Stimulated activated CD8-positive, alpha-beta memory T cell treated with anti-CD3 and anti-CD28 coated beads, Interleukin-4, amount 100 ng/mL, for 1 hour (primary cell): ENCODE measurements around the gene CYB5R3.
"Not testable (repeated sequence)": the region's sequence is repeated elsewhere in the genome, so short reads cannot be mapped to it uniquely, and the experiment has no call there.

Experiments
- DNase-seq, 2 donors: peaks; one replicate each; pipeline ENCODE4 v3.0.0-alpha.2; 2020; ENCODE audit warnings: low read depth in 2 of 2, low spot score in 1 of 2

Gene CYB5R3

GRCh38 chr22:42624551-42625106, 24.6 kb downstream of the CYB5R3 start:
- no peak for DNase-seq

GRCh38 chr22:42623756-42624441, 25.3 kb downstream of the CYB5R3 start:
- DNase-seq: no peak

GRCh38 chr22:42623301-42623751, 25.9 kb downstream of the CYB5R3 start:
- no peak for DNase-seq

DNA sequence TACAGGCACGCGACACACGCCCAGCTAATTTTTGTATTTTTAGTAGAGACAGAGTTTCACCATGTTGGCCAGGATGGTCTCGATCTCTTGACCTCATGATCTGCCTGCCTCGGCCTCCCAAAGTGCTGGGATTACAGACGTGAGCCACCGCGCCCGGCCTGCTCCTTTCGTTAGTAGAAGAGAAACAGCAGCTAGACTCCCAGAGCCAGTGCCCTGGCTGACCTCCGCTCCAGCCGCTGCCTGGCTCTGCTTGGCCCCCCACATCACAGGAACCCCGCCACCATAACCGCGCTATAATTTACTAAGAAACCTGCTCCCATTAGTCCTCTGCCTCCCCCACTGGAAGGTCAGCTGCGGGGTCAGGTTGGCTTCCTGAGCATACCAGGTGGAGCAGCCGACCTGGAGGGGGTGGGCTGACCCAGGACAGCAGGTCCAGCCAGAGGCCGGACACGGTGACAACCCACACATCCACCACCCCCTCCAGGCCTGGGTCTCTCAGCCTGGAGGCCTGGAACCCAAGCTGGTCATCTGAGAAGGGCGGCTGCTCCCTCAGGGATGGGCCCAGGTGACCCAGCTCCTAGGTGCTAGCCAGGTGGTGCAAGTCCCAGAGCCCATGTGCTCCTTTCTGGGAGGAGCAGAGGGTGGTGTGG, 27.0 kb downstream of the CYB5R3 start:
- DNase-seq: no peak

DNA sequence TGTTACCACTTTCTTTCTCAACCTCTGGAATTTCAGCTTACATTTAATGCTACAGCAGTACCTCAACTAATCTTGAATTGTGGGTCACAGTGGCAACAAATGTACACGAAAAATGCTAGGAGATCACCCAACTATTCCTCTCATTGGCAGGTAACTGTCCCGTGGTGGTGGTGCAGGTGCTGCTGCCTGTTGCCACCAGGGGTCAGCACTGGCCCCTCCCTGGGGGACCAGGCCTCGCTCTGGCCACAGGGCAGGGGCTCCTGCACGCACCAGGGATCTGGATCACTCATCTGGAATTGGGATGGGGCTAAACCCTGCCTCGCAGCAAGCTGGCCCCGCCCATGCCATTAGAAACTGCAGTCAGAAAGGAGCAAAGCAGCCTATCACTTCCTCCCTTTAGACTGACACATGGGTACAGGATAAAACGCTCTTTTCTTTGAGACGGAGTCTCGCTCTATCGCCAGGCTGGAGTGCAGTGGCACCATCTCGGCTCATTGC, 27.6 kb downstream of the CYB5R3 start:
- peak in 1 of 2 donors; percentile 21 for DNase-seq

DNA sequence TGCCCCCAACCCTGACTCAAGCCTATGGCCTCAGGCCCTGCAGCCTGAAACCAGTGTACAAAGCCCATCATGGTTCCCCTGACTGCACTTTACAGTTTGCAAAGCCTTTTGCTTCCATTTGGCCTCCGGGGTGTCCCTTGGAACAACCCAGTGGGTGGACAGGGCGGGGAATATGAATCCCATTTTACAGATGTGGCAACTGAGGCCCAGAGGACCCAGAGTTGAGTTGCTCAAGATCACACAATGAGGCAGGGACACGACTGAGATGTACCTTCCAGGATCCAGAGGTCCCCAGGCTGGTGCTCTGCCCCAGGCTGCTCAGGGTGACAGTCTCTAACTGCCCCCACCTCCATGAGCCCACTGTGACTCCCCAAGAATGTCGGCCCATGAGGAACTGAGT, 29.1 kb downstream of the CYB5R3 start:
- no peak for DNase-seq

DNA sequence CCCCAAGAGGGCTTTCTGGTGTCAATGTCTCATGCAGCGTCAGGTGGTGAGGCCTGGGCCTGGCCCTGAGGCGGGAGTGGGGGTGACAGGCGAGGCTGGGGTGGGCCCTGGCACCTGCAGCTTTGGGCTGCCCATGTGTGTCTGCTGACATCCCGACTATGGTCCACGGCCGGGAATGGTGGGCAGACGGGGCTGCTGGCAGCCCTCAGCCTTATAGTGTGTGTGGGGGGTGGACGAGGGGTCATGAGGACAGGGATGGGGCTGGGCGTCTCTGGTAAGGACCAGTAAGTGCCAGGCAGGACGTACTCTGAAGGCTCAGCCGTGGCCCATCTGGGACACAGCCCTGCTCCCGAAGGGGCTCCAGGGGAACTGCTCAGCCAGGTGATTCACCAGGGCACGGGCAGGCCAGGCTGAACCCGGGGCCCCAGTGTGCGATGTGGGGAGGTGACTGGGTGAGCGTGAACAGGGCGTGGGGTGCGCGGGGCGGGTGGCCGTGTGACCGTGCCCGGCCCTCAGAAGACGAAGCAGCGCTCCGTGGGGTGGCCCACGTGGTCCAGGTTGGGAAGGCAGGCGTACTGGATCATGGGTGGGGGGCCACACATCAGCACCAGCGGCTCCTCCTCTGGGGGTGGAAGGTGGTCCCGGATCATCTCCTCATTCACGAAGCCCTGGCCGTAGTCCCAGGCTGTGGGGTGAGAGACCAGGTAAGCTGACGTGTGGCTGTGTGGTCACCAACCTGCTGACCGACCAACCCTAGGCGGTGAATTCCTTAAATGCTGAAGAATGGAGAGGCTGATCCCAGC, 29.7 kb downstream of the CYB5R3 start:
- no peak for DNase-seq

DNA sequence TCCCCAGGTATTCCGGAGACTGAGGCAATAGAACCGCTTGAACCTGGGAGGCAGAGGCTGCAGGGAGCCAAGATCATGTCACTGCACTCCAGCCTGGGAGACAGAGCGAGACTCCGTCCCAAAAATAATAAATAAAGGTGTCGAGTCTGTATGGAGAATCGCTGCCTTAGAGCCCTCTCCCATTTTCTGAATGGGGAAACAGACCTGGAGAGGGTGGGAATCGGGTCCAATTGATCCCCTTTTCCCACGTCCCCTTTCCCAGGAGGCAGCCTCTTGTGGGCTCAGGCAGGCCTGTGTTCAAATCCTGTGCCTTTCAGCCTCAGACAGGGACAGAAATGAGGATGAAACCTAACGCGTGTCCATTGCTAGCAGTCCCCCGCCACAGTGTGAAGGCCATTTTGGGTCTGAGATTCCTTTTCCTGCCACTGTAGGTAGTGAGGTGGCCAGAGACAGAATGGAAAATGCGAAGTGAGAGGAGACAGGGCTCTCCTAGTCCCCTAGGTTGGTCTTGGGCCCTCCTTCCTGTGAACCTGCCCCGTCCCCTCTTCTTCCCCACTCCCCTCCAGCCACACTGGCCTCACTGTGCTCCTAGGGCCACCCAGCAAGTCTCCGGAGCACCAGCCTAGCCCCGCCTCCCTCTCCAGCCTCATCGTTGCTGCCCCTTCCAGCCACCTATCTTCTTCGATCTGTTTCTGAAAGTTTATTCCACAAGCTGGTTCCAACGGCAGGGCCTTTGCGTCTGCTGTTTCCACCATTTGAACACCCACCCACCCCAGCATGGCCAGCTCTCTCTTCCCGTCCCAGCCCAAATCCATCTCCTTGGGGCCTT, 31.8 kb downstream of the CYB5R3 start:
- DNase-seq: no peak

- DNase-seq: not testable (repeated sequence)
These were observed 33.4 kb downstream of the CYB5R3 start for GRCh38 chr22:42615860-42616175.

GRCh38 chr22:42615092-42615859, 33.9 kb downstream of the CYB5R3 start:
- DNase-seq: peak; percentile 54 to 72

DNA sequence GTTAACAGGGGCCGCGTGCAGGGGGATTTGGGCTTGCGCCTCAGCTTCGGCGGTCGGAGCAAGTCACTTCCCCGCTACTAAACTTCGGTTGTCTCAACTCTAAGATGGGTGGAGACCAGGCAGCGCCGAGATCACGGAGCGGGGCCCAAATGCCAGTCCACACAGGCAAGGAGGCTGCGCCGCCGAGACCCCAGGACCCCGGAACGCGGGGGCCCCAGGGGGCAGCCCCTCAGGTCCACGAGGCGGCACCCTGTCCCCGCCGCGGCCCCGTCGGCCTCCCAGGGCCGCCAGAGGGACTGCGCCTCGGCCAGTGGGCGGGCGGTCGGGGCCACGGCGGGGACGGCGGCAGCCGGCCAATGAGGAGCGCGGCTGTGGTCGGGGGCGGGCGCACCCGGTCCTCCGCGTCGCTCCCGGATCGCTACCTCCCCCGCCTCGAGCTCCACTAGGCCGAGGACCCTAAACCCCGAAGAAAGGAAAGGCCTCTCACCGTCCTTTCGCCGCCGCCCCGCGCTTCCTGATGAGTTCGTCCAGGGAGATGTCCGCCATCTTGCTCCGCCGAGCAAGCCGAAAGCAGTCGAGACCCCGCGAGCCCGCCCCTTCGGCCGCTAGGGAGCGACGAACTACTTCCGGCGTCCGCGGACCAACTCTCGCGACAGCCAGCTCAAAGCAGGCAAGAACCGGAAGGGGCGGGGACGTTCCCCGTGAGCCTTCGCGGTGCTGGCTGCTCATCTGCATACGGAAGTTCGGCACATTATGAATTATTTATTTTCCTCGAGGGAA, 34.7 kb downstream of the CYB5R3 start, which contains the start of gene POLDIP3:
Gene POLDIP3 (minus strand): TSS at position 572 of the 780 bp plus-strand sequence. CDS start 26 bp downstream, at position 546.
- peak; percentile 98 for DNase-seq

GRCh38 chr22:42613872-42614301, 35.3 kb downstream of the CYB5R3 start:
- DNase-seq: no peak

GRCh38 chr22:42612336-42612735, 36.9 kb downstream of the CYB5R3 start:
- DNase-seq: no peak

DNA sequence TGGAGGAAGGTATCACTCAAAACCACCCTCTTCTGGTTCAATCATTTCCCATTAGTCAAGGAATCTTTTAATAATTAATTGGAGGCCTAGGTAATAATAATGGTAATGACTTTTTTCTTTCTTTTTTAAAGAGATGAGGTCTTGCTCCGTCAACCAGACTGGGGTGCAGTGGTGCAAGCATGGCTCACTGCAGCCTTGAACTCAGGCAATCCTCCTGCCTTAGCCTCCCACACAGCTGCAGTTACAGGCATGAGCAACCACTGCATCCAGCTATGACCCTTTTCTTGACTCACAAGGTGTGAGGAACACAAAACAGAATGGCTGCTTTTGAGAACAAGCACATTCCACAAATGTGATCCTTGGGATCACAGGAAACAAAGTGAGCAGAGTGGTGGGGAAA, 38.1 kb downstream of the CYB5R3 start:
- no peak for DNase-seq

DNA sequence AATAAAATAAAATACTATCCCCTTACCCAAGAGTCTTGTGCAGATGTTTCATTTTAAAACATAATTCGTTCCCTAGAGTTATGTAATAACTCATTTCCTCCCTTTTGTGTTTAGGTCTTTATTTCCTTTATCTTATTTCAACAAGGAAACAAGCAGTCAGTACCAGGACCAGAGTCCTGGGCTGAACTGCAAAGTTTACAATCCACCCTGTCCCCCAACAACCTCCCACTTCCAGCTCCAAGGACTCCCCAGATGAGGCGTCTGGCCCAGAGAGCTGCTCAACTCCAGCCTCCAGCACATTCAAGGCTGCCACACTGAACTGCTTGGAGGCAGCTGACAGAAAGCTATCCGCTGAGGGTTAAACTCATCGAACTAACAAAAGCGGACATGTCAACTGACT, 39.0 kb downstream of the CYB5R3 start:
- DNase-seq: no peak

DNA sequence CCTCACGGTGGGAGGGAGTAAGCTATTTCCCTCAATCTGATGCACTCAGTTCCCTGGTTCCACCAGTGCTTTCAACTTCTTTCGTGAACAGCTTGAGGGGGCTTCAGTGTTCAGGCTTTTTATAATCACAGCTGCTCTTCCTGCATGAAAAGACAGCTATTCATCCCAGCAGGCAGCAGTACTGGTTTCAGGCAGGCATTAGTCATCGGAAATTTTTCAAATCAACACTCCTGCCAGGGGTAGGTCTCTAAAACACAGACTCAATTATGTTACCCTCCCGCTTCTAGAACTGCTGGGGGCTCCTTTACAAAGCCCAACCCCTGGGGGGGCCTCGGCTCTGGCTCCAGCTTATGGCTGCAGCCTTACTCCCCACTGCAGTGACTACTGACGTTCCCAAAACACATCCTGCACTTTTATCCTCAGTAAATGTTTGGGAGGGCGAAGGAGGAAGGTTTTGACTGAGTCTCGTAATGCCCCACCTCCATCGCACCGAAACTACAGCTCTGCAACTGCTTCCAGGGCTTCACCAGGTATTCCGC, 40.3 kb downstream of the CYB5R3 start:
- no peak for DNase-seq

DNA sequence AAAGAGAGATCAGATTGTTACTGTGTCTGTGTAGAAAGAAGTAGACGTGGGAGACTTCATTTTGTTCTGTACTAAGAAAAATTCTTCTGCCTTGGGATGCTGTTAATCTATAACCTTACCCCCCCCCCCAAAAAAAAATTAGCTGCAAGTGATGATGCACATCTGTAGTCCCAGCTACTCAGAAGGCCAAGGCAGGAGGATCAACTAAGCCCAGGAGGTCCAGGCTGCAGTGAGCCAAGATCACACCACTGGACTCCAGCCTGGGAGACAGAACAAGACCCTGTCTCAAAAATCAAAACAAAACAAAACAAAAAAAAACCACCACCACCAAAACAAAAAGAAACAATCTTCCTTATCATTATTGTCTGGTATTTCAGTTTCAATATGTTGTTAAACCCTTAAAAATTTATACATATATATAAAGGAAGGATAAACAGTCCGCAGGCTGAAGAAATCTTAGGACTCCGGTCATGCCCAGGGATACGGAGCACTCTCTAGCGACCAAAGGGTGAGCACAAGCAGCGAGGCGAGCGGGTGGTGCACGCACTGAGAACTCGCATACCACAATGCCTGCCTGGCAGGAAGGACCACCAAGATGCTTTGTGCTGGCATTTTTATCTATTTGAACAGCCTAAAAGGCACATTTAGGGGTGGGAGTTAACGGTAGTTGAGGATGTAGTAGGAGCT, 40.9 kb downstream of the CYB5R3 start:
- no peak for DNase-seq

DNA sequence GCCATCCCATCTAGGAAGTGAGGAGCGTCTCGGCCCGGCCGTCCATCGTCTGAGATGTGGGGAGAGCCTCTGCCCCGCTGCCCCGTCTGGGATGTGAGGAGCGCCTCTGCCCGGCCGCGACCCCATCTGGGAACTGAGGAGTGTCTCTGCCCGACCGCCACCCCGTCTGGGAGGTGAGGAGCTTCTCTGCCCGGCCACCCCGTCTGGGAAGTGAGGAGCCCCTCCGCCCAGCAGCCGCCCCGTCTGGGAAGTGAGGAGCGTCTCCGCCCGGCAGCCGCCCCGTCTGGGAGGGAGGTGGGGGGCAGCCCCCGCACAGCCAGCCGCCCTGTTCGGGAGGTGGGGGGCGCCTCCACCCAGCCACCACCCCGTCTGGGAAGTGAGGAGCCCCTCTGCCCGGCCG, 41.6 kb downstream of the CYB5R3 start:
- DNase-seq: not testable (repeated sequence)
